Measurements from ENCODE around the gene BRF1.
"Not testable (repeated sequence)": the region's sequence is repeated elsewhere in the genome, so short reads cannot be mapped to it uniquely, and the experiment has no call there.

DNA sequence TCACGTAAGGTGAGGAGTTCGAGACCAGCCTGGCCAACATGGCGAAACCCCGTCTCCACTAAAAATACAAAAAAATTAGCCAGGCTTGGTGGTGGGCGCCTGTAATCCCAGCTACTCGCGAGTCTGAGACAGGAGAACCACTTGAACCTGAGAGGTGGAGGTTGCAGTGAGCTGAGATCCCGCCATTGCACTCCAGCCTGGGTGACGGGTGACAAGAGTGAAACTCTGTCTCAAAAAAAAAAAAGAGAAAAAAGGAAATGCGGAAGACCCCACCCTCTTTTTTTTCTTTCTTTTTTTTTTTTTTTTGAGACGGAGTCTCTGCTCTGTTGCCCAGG, 1.1 kb upstream of the BRF1 start:
- not testable (repeated sequence) for TF ChIP-seq YY1 (IDR thresholded peaks at IDR 0.05; ENCODE audit: insufficient read depth, insufficient read length); ZNF274 (IDR thresholded peaks at IDR 0.05; ENCODE audit: low read depth, low read length)

Data from NT2/D1 (cell line).